HK-2 (cell line): ENCODE measurements around the gene WDR70.
"Not testable (repeated sequence)": the region's sequence is repeated elsewhere in the genome, so short reads cannot be mapped to it uniquely, and the experiment has no call there.

Experiments
- DNase-seq: peaks from one replicate; pipeline ENCODE4 v3.0.0-alpha.2; 2018; ENCODE audit not compliant: unreplicated experiment

The WDR70 gene

GRCh38 chr5:37517686-37518085 is 138.6 kb downstream of the WDR70 start:
- no peak for DNase-seq

GRCh38 chr5:37518356-37518755 is 139.2 kb downstream of the WDR70 start:
- not testable (repeated sequence) for DNase-seq

GRCh38 chr5:37519304-37519703 is 140.2 kb downstream of the WDR70 start:
- no peak for DNase-seq

GRCh38 chr5:37519807-37520206 is 140.7 kb downstream of the WDR70 start:
- no peak for DNase-seq

GRCh38 chr5:37520811-37521210 is 141.7 kb downstream of the WDR70 start:
- no peak for DNase-seq

GRCh38 chr5:37532976-37533740 is 154.0 kb downstream of the WDR70 start:
- DNase-seq, result no peak

GRCh38 chr5:37533851-37534250 is 154.7 kb downstream of the WDR70 start:
- no peak for DNase-seq

- DNase-seq, result no peak
Measured at GRCh38 chr5:37539459-37539858, 160.3 kb downstream of the WDR70 start.

- DNase-seq, result no peak
Measured at GRCh38 chr5:37543216-37543615, 164.1 kb downstream of the WDR70 start.

GRCh38 chr5:37549411-37549810 is 170.3 kb downstream of the WDR70 start:
- DNase-seq, result no peak

- no peak for DNase-seq
Measured at GRCh38 chr5:37552161-37552560, 173.0 kb downstream of the WDR70 start.

GRCh38 chr5:37552770-37553719 is 173.9 kb downstream of the WDR70 start:
- no peak for DNase-seq

- no peak for DNase-seq
Measured at GRCh38 chr5:37553720-37554404, 174.7 kb downstream of the WDR70 start.

GRCh38 chr5:37554405-37554739 is 175.3 kb downstream of the WDR70 start:
- no peak for DNase-seq

GRCh38 chr5:37554938-37555337 is 175.8 kb downstream of the WDR70 start:
- DNase-seq, result no peak

- DNase-seq, result no peak
Measured at GRCh38 chr5:37557734-37558293, 178.7 kb downstream of the WDR70 start.

GRCh38 chr5:37565062-37565670 is 186.0 kb downstream of the WDR70 start:
- DNase-seq, result no peak

GRCh38 chr5:37567566-37567965 is 188.4 kb downstream of the WDR70 start:
- DNase-seq, result no peak

GRCh38 chr5:37568018-37568753 is 189.1 kb downstream of the WDR70 start:
- no peak for DNase-seq

GRCh38 chr5:37568893-37569292 is 189.8 kb downstream of the WDR70 start:
- no peak for DNase-seq

- DNase-seq, result no peak
Measured at GRCh38 chr5:37569466-37569865, 190.3 kb downstream of the WDR70 start.
